HEK293 (cell line): Measurements from ENCODE around the gene SCFD2.

ENCODE experiments used
- CTCF ChIA-PET: fragments of 350-600 bp; formaldehyde crosslinking; extraction: SDS; loops from one replicate; lab custom pipeline; 2021; ENCODE audit warnings: antibody characterized with exemption; lab: Yijun Ruan, JAX
- POLR2A ChIA-PET: fragments of 300-600 bp; formaldehyde crosslinking; extraction: SDS; loops from one replicate; lab custom pipeline; 2020; ENCODE audit warnings: antibody characterized with exemption, inconsistent platforms; lab: Yijun Ruan, JAX
- H3K27ac ChIP-seq: fragments of 200-500 bp; sonication (Bioruptor generic); 2 replicates; pipeline ENCODE4 v1.5.1; 2014; ENCODE audit warnings: low read depth, low read length, control low read depth, inconsistent platforms; ENCODE audit errors: extremely low read depth
- H3K36me3 ChIP-seq, 2 experiments: fragments of 200-500 bp in 1 of 2; sonication (Bioruptor generic) in 1 of 2; 1 replicate in 1 of 2; 2 replicates in 1 of 2; pipeline ENCODE4 v1.5.1; 2014 to 2017; ENCODE audit warnings: inconsistent platforms in 2 of 2, low read length in 2 of 2; ENCODE audit not compliant: control insufficient read depth in 2 of 2, insufficient read depth in 1 of 2
- H3K4me1 ChIP-seq: fragments of 200-500 bp; sonication (Bioruptor generic); 2 replicates; pipeline ENCODE4 v1.5.1; 2014; ENCODE audit warnings: mild to moderate bottlenecking, low read length, inconsistent platforms; ENCODE audit not compliant: control insufficient read depth, insufficient read depth
- H3K4me3 ChIP-seq: 2 replicates; pipeline ENCODE4 v1.5.1; 2011; ENCODE audit warnings: low read depth, mild to moderate bottlenecking, control low read depth, low read length, moderate library complexity
- H3K9me3 ChIP-seq: fragments of 200-500 bp; sonication (Bioruptor generic); 2 replicates; pipeline ENCODE4 v1.5.1; 2014; ENCODE audit warnings: low read depth, low read length, inconsistent platforms; ENCODE audit not compliant: control insufficient read depth, insufficient read depth
- KLF16 ChIP-seq: fragments of 450-650 bp; formaldehyde crosslinking; IDR thresholded peaks from 2 replicates; pipeline ENCODE4 v1.5.1; 2017; ENCODE audit warnings: missing biosample characterization, missing genetic modification characterization
- KLF9 ChIP-seq: fragments of 450-650 bp; formaldehyde crosslinking; IDR thresholded peaks from 2 replicates; pipeline ENCODE4 v1.5.1; 2016; ENCODE audit warnings: missing biosample characterization, missing genetic modification characterization, low read depth
- SALL2 ChIP-seq: fragments of 450-650 bp; formaldehyde crosslinking; IDR thresholded peaks from 2 replicates; pipeline ENCODE4 v1.5.0; 2017; ENCODE audit warnings: missing biosample characterization, mild to moderate bottlenecking, missing genetic modification characterization, borderline replicate concordance
- SP3 ChIP-seq: fragments of 450-650 bp; formaldehyde crosslinking; IDR thresholded peaks from 2 replicates; pipeline ENCODE4 v1.5.1; 2016; ENCODE audit warnings: missing biosample characterization, missing genetic modification characterization
- SP7 ChIP-seq: fragments of 450-650 bp; formaldehyde crosslinking; IDR thresholded peaks from 2 replicates; pipeline ENCODE4 v1.5.1; 2016; ENCODE audit warnings: missing biosample characterization, missing genetic modification characterization
- ZFP37 ChIP-seq: fragments of 450-650 bp; formaldehyde crosslinking; IDR thresholded peaks from 2 replicates; pipeline ENCODE4 v1.5.1; 2016; ENCODE audit warnings: missing biosample characterization, missing genetic modification characterization
- ZFP41 ChIP-seq: fragments of 450-650 bp; formaldehyde crosslinking; IDR thresholded peaks from 2 replicates; pipeline ENCODE4 v1.5.1; 2016; ENCODE audit warnings: missing biosample characterization, missing genetic modification characterization, borderline replicate concordance
- ZNF112 ChIP-seq: fragments of 450-650 bp; formaldehyde crosslinking; IDR thresholded peaks from 2 replicates; pipeline ENCODE4 v1.5.0; 2017; ENCODE audit warnings: missing biosample characterization, missing genetic modification characterization
- ZNF175 ChIP-seq: fragments of 450-650 bp; formaldehyde crosslinking; IDR thresholded peaks from 2 replicates; pipeline ENCODE4 v1.5.1; 2016; ENCODE audit warnings: missing biosample characterization, missing genetic modification characterization
- ZNF184 ChIP-seq: fragments of 450-650 bp; IDR thresholded peaks from 2 replicates; pipeline ENCODE4 v1.5.1; 2018; ENCODE audit warnings: missing biosample characterization, mild to moderate bottlenecking, missing genetic modification characterization
- ZNF311 ChIP-seq: fragments of 450-650 bp; formaldehyde crosslinking; IDR thresholded peaks from 2 replicates; pipeline ENCODE4 v1.5.1; 2017; ENCODE audit warnings: missing biosample characterization, missing genetic modification characterization, borderline replicate concordance
- ZNF416 ChIP-seq: fragments of 450-650 bp; formaldehyde crosslinking; IDR thresholded peaks from 2 replicates; pipeline ENCODE4 v1.5.1; 2016; ENCODE audit warnings: missing biosample characterization, missing genetic modification characterization
- ZNF423 ChIP-seq: fragments of 450-650 bp; formaldehyde crosslinking; IDR thresholded peaks from 2 replicates; pipeline ENCODE4 v1.5.1; 2016; ENCODE audit warnings: missing biosample characterization, missing genetic modification characterization
- ZNF426 ChIP-seq: fragments of 450-650 bp; formaldehyde crosslinking; IDR thresholded peaks from 2 replicates; pipeline ENCODE4 v1.5.1; 2017; ENCODE audit warnings: missing biosample characterization, missing genetic modification characterization, mild to moderate bottlenecking, inconsistent platforms, moderate library complexity
- ZNF555 ChIP-seq: fragments of 450-650 bp; formaldehyde crosslinking; conservative IDR thresholded peaks from 2 replicates; pipeline ENCODE4 v1.5.1; 2017; ENCODE audit warnings: missing biosample characterization, mild to moderate bottlenecking, missing genetic modification characterization, inconsistent platforms
- ZNF621 ChIP-seq: fragments of 450-650 bp; formaldehyde crosslinking; IDR thresholded peaks from 2 replicates; pipeline ENCODE4 v1.5.1; 2017; ENCODE audit warnings: missing biosample characterization, missing genetic modification characterization
- ZNF629 ChIP-seq: fragments of 450-650 bp; formaldehyde crosslinking; IDR thresholded peaks from 2 replicates; pipeline ENCODE4 v1.5.1; 2017; ENCODE audit warnings: missing biosample characterization, missing genetic modification characterization
- ZNF677 ChIP-seq: fragments of 450-650 bp; IDR thresholded peaks from 2 replicates; pipeline ENCODE4 v1.5.0; 2018; ENCODE audit warnings: missing biosample characterization, mild to moderate bottlenecking, missing genetic modification characterization, moderate library complexity
- ZNF830 ChIP-seq: fragments of 450-650 bp; IDR thresholded peaks from 2 replicates; pipeline ENCODE4 v1.5.0; 2018; ENCODE audit warnings: missing biosample characterization, missing genetic modification characterization, low read depth, mild to moderate bottlenecking, moderate library complexity
- ZXDB ChIP-seq: fragments of 450-650 bp; formaldehyde crosslinking; IDR thresholded peaks from 2 replicates; pipeline ENCODE4 v1.5.1; 2016; ENCODE audit warnings: missing biosample characterization, missing genetic modification characterization
- TF ChIP-seq, protein P1 (sequence below): fragments of 450-650 bp; formaldehyde crosslinking; IDR thresholded peaks from 2 replicates; pipeline ENCODE4 v1.5.1; 2017; ENCODE audit warnings: missing biosample characterization, missing genetic modification characterization
- TF ChIP-seq, protein P2 (sequence below): fragments of 450-650 bp; formaldehyde crosslinking; IDR thresholded peaks from 2 replicates; pipeline ENCODE4 v1.5.1; 2016; ENCODE audit warnings: missing biosample characterization, missing genetic modification characterization
- TF ChIP-seq, protein P3 (sequence below): sonication (generic); formaldehyde crosslinking; IDR thresholded peaks from 2 replicates; pipeline ENCODE4 v1.8.1; 2022; ENCODE audit warnings: mild to moderate bottlenecking, moderate library complexity, missing genetic modification reagents
- TF ChIP-seq, protein P4 (sequence below): fragments of 450-650 bp; IDR thresholded peaks from 2 replicates; pipeline ENCODE4 v1.5.1; 2018; ENCODE audit warnings: missing biosample characterization, missing genetic modification characterization
- TF ChIP-seq, protein P5 (sequence below): fragments of 450-650 bp; formaldehyde crosslinking; IDR thresholded peaks from 2 replicates; pipeline ENCODE4 v1.5.1; 2016; ENCODE audit warnings: missing biosample characterization, missing genetic modification characterization
- TF ChIP-seq, protein P6 (sequence below): fragments of 450-650 bp; formaldehyde crosslinking; optimal IDR thresholded peaks from 2 replicates; pipeline ENCODE3; 2016; ENCODE audit warnings: missing biosample characterization, mild to moderate bottlenecking, missing genetic modification characterization

The SCFD2 gene

DNA sequence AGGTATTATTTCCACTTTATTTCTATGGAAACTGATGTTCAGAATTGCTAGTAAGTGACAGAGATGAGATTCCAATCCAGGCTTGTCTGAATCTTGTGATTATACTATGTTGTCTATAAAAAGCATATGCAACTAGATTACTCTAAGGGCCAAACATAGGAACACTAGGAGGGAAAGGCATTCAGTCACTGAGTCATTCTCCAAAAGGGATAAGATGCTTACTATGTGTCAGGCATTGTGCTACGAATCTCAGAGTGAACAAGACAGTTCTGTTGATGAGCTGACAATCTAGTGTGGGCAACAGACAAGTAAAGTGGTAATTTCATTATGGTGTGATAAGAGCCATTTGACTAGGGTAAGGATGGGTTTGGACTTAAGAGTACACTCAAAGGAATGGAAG is 426.5 kb downstream of the SCFD2 start:
- H3K27ac ChIP-seq, result no peak overlapping the region
- ChIA-PET CTCF (no interaction called here), POLR2A (interaction anchor here (0.6 kb wide), 1 partner anchor 362 kb away, joined by 3 read pairs; no protein-coding TSS in a partner anchor)
- no peaks in the 10 kb centered on the region for H3K36me3 ChIP-seq
- no peak overlapping the region for H3K4me3 ChIP-seq
- TF ChIP-seq ZNF677 (tag by site-specific recombination) (no peak), ZNF112 (tag by site-specific recombination) (no peak), ZNF830 (tag by site-specific recombination) (no peak), ZNF184 (tag by site-specific recombination) (no peak), ZXDB (tag by site-specific recombination) (no peak), KLF16 (tag by site-specific recombination) (no peak), SALL2 (tag by site-specific recombination) (no peak), ZNF555 (tag by site-specific recombination) (no peak), ZNF416 (no peak), ZFP41 (tag by site-specific recombination) (no peak), KLF9 (tag by site-specific recombination) (no peak), SP3 (no peak), ZNF175 (tag by site-specific recombination) (no peak), ZNF426 (tag by site-specific recombination) (no peak), ZNF629 (tag by site-specific recombination) (no peak)
- TF ChIP-seq, protein P1, sequence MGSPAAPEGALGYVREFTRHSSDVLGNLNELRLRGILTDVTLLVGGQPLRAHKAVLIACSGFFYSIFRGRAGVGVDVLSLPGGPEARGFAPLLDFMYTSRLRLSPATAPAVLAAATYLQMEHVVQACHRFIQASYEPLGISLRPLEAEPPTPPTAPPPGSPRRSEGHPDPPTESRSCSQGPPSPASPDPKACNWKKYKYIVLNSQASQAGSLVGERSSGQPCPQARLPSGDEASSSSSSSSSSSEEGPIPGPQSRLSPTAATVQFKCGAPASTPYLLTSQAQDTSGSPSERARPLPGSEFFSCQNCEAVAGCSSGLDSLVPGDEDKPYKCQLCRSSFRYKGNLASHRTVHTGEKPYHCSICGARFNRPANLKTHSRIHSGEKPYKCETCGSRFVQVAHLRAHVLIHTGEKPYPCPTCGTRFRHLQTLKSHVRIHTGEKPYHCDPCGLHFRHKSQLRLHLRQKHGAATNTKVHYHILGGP (tag by site-specific recombination), result no peak
- TF ChIP-seq, protein P2, sequence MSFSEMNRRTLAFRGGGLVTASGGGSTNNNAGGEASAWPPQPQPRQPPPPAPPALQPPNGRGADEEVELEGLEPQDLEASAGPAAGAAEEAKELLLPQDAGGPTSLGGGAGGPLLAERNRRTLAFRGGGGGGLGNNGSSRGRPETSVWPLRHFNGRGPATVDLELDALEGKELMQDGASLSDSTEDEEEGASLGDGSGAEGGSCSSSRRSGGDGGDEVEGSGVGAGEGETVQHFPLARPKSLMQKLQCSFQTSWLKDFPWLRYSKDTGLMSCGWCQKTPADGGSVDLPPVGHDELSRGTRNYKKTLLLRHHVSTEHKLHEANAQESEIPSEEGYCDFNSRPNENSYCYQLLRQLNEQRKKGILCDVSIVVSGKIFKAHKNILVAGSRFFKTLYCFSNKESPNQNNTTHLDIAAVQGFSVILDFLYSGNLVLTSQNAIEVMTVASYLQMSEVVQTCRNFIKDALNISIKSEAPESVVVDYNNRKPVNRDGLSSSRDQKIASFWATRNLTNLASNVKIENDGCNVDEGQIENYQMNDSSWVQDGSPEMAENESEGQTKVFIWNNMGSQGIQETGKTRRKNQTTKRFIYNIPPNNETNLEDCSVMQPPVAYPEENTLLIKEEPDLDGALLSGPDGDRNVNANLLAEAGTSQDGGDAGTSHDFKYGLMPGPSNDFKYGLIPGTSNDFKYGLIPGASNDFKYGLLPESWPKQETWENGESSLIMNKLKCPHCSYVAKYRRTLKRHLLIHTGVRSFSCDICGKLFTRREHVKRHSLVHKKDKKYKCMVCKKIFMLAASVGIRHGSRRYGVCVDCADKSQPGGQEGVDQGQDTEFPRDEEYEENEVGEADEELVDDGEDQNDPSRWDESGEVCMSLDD (tag by site-specific recombination), result no peak
- TF ChIP-seq, protein P3, sequence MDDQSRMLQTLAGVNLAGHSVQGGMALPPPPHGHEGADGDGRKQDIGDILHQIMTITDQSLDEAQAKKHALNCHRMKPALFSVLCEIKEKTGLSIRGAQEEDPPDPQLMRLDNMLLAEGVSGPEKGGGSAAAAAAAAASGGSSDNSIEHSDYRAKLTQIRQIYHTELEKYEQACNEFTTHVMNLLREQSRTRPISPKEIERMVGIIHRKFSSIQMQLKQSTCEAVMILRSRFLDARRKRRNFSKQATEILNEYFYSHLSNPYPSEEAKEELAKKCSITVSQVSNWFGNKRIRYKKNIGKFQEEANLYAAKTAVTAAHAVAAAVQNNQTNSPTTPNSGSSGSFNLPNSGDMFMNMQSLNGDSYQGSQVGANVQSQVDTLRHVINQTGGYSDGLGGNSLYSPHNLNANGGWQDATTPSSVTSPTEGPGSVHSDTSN (CRISPR knock-in tag), result no peak
- H3K9me3 ChIP-seq, result no peaks in the 10 kb centered on the region
- no peaks in the 10 kb centered on the region for H3K4me1 ChIP-seq

DNA sequence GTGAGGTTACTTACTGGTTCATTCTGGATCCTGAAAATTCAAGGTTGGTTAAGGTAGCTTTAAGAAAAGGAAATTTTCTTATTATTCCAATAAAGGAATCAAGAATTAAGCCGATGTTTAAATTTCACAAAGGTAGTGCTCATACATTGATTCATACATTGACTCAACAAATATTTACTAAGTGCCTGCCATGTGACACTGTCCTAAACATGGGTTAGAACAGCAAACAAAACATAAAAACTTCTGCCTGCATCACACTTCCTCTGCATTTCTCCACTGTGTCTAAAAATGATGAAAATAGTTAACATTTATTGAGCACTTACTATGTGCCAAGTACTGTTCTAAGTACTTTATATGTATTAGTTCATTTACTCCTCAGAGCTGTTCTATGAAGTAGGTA is 428.0 kb downstream of the SCFD2 start:
- ChIA-PET POLR2A (no interaction called here), CTCF (interaction anchor here (0.6 kb wide), 2 partner anchors 26 to 510 kb away, joined by 3 to 5 read pairs; no protein-coding TSS in a partner anchor)
- H3K27ac ChIP-seq, result no peak overlapping the region
- H3K36me3 ChIP-seq, result no peaks in the 10 kb centered on the region
- TF ChIP-seq ZFP37 (no peak), ZNF311 (tag by site-specific recombination) (no peak), SP7 (no peak), ZNF423 (tag by site-specific recombination) (no peak), ZNF621 (no peak)
- TF ChIP-seq, protein P4, sequence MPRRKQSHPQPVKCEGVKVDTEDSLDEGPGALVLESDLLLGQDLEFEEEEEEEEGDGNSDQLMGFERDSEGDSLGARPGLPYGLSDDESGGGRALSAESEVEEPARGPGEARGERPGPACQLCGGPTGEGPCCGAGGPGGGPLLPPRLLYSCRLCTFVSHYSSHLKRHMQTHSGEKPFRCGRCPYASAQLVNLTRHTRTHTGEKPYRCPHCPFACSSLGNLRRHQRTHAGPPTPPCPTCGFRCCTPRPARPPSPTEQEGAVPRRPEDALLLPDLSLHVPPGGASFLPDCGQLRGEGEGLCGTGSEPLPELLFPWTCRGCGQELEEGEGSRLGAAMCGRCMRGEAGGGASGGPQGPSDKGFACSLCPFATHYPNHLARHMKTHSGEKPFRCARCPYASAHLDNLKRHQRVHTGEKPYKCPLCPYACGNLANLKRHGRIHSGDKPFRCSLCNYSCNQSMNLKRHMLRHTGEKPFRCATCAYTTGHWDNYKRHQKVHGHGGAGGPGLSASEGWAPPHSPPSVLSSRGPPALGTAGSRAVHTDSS, result no peak
- TF ChIP-seq, protein P5, sequence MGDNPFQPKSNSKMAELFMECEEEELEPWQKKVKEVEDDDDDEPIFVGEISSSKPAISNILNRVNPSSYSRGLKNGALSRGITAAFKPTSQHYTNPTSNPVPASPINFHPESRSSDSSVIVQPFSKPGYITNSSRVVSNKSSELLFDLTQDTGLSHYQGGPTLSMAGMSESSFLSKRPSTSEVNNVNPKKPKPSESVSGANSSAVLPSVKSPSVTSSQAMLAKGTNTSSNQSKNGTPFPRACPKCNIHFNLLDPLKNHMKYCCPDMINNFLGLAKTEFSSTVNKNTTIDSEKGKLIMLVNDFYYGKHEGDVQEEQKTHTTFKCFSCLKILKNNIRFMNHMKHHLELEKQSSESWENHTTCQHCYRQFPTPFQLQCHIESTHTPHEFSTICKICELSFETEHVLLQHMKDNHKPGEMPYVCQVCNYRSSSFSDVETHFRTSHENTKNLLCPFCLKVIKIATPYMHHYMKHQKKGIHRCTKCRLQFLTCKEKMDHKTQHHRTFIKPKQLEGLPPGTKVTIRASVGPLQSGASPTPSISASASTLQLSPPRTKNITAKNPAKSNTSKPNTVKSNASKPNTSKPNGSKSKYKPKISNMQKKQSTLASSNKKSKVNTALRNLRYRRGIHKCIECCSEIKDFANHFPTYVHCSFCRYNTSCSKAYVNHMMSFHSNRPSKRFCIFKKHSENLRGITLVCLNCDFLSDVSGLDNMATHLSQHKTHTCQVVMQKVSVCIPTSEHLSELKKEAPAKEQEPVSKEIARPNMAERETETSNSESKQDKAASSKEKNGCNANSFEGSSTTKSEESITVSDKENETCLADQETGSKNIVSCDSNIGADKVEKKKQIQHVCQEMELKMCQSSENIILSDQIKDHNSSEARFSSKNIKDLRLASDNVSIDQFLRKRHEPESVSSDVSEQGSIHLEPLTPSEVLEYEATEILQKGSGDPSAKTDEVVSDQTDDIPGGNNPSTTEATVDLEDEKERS (tag by site-specific recombination), result no peak
- TF ChIP-seq, protein P6, sequence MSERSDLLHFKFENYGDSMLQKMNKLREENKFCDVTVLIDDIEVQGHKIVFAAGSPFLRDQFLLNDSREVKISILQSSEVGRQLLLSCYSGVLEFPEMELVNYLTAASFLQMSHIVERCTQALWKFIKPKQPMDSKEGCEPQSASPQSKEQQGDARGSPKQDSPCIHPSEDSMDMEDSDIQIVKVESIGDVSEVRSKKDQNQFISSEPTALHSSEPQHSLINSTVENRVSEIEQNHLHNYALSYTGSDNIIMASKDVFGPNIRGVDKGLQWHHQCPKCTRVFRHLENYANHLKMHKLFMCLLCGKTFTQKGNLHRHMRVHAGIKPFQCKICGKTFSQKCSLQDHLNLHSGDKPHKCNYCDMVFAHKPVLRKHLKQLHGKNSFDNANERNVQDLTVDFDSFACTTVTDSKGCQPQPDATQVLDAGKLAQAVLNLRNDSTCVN (tag by site-specific recombination), result no peak
- H3K4me1 ChIP-seq, result no peaks in the 10 kb centered on the region
- H3K4me3 ChIP-seq, result no peak overlapping the region
- no peaks in the 10 kb centered on the region for H3K9me3 ChIP-seq
